ENCODE results near the gene PTPN1.

- TF ChIP-seq CTCF (IDR thresholded peaks at IDR 0.05) (no peak), POLR2A (IDR thresholded peaks at IDR 0.05) (no peak)
Measured at GRCh38 chr20:50493881-50494253, 16.3 kb upstream of the PTPN1 start.
